HepG2 (cell line): ENCODE measurements around the gene PKNOX2. TPM values are rescaled to one million over a fixed set of nuclear protein-coding genes. Genes with fewer than 3 reads are reported as not detected.

Source experiments
- ATAC-seq: fragments of 200-7000 bp; cut with Tn5 transposase; 3 replicates; pipeline ENCODE4 v1.9.1; 2020; ENCODE audit warnings: mild to moderate bottlenecking, moderate library complexity
- BruUV-seq: library from RNA; stranded (reverse); fragments of 400-500 nt; replicated peaks from 2 replicates; lab custom pipeline; 2021; lab: Mats Ljungman, UMichigan
- CTCF ChIA-PET: fragments of 300-600 bp; formaldehyde crosslinking; extraction: SDS; loops from one replicate; lab custom pipeline; 2021; ENCODE audit warnings: low total read pairs, inconsistent platforms, low intra/inter-chr PET ratio; lab: Yijun Ruan, JAX
- POLR2A ChIA-PET: fragments of 350-600 bp; sonication (Branson Sonifier 250); formaldehyde crosslinking; loops from one replicate; lab custom pipeline; 2020; ENCODE audit warnings: antibody characterized with exemption, inconsistent platforms; lab: Yijun Ruan, JAX
- DNase-seq: peaks from one replicate; pipeline ENCODE4 v3.0.0-alpha.2; 2015; ENCODE audit warnings: low spot score
- FAIRE-seq: peaks from 3 replicates; lab custom pipeline; 2011; peaks lifted over from hg19 to GRCh38; lab: Jason Lieb, UNC
- H2AFZ ChIP-seq: one replicate; pipeline ENCODE4 v1.6.1; 2011; ENCODE audit warnings: low read length, inconsistent platforms
- H3K27ac ChIP-seq: fragments of 300-600 bp; 3 replicates; pipeline ENCODE4 v1.8.0; 2011; ENCODE audit warnings: mixed run types, mild to moderate bottlenecking, mixed read lengths, low read length, inconsistent platforms; ENCODE audit not compliant: insufficient read depth; ENCODE audit errors: extremely low read length
- H3K27me3 ChIP-seq, 2 experiments: fragments of 200-600 bp in 1 of 2; 2 replicates in 1 of 2; 3 replicates in 1 of 2; pipeline versions ENCODE4 v1.6.0 to v1.8.0; 2011; ENCODE audit warnings: low read length in 2 of 2, mild to moderate bottlenecking in 2 of 2, moderate library complexity in 2 of 2, inconsistent platforms in 1 of 2; ENCODE audit not compliant: insufficient read depth in 2 of 2, control insufficient read depth in 1 of 2
- H3K36me3 ChIP-seq, 2 experiments: fragments of 200-600 bp in 1 of 2; replicated peaks in 1 of 2; 2 replicates in 1 of 2; 3 replicates in 1 of 2; pipeline versions ENCODE4 v1.5.1 to v1.8.0; 2011; ENCODE audit warnings: low read length in 2 of 2, inconsistent platforms in 1 of 2; ENCODE audit not compliant: insufficient read depth in 2 of 2, control insufficient read depth in 1 of 2
- H3K4me1 ChIP-seq: 2 replicates; pipeline ENCODE4 v1.5.1; 2012; ENCODE audit warnings: low read length, inconsistent platforms; ENCODE audit not compliant: insufficient read depth
- H3K4me2 ChIP-seq: 2 replicates; pipeline ENCODE4 v1.6.0; 2011; ENCODE audit warnings: low read depth, low read length, inconsistent platforms
- H3K4me3 ChIP-seq, 3 experiments: fragments of 200-600 bp in 1 of 3; sonication (generic), shearing (Covaris generic) in 1 of 3; replicated peaks in 1 of 3; 2 replicates each; pipeline ENCODE4 v1.5.1; 2011 to 2016; ENCODE audit warnings: low read length in 3 of 3, inconsistent platforms in 2 of 3, low read depth in 2 of 3, mild to moderate bottlenecking in 2 of 3, control low read depth in 1 of 3, mixed read lengths in 1 of 3; ENCODE audit not compliant: insufficient read depth in 1 of 3
- H3K79me2 ChIP-seq: one replicate; pipeline ENCODE4 v1.6.1; 2011; ENCODE audit warnings: low read length, inconsistent platforms; ENCODE audit not compliant: insufficient read depth
- H3K9ac ChIP-seq: 2 replicates; pipeline ENCODE4 v1.6.0; 2011; ENCODE audit warnings: mild to moderate bottlenecking, low read depth, low read length, inconsistent platforms; ENCODE audit not compliant: insufficient read depth
- H3K9me3 ChIP-seq: 2 replicates; pipeline ENCODE4 v1.5.1; 2012; ENCODE audit warnings: mild to moderate bottlenecking, low read length
- H4K20me1 ChIP-seq: 2 replicates; pipeline ENCODE4 v1.6.0; 2011; ENCODE audit warnings: inconsistent platforms, mild to moderate bottlenecking, low read length, moderate library complexity; ENCODE audit not compliant: insufficient read depth
- ATF2 ChIP-seq: sonication (generic); formaldehyde crosslinking; IDR thresholded peaks from 2 replicates; pipeline ENCODE4 v1.4.0; 2020; ENCODE audit warnings: missing genetic modification reagents
- ATF7 ChIP-seq, 2 experiments: fragments of 450-650 bp in 1 of 2; sonication (generic) in 1 of 2; formaldehyde crosslinking in 1 of 2; IDR thresholded peaks; 2 replicates each; pipeline versions ENCODE4 v1.4.0 to v1.6.1; 2016 to 2020; ENCODE audit warnings: antibody characterized with exemption in 1 of 2, mild to moderate bottlenecking in 1 of 2, missing genetic modification reagents in 1 of 2
- FOSL2 ChIP-seq: sonication (generic); formaldehyde crosslinking; IDR thresholded peaks from 2 replicates; pipeline ENCODE4 v1.4.0; 2020; ENCODE audit warnings: missing genetic modification reagents
- KAT8 ChIP-seq: IDR thresholded peaks from 2 replicates; pipeline ENCODE4 v1.6.1; 2016; ENCODE audit warnings: missing genetic modification reagents, missing compliant biosample characterization
- KLF12 ChIP-seq: sonication (generic); formaldehyde crosslinking; IDR thresholded peaks from 2 replicates; pipeline ENCODE4 v1.4.0; 2020; ENCODE audit warnings: missing genetic modification reagents, borderline replicate concordance
- MNT ChIP-seq: fragments of 450-650 bp; IDR thresholded peaks from 2 replicates; pipeline ENCODE4 v1.6.1; 2016
- MXD1 ChIP-seq: sonication (generic); formaldehyde crosslinking; IDR thresholded peaks from 2 replicates; pipeline ENCODE4 v1.4.0; 2020; ENCODE audit warnings: mild to moderate bottlenecking, missing genetic modification reagents
- SALL2 ChIP-seq: sonication (generic); formaldehyde crosslinking; IDR thresholded peaks from 2 replicates; pipeline ENCODE4 v1.8.1; 2023; ENCODE audit warnings: mild to moderate bottlenecking, missing genetic modification reagents, inconsistent platforms
- SRSF4 ChIP-seq: fragments of 200-400 bp; formaldehyde crosslinking; IDR thresholded peaks from one replicate; pipeline ENCODE4 v1.6.1; 2018; ENCODE audit warnings: mild to moderate bottlenecking, low read depth, low read length, moderate library complexity; ENCODE audit not compliant: poor library complexity, severe bottlenecking
- TBX2 ChIP-seq: sonication (generic); formaldehyde crosslinking; IDR thresholded peaks from 2 replicates; pipeline ENCODE4 v1.5.0; 2020; ENCODE audit warnings: missing genetic modification reagents, mild to moderate bottlenecking, borderline replicate concordance
- ZNF720 ChIP-seq: sonication (generic); formaldehyde crosslinking; IDR thresholded peaks from 2 replicates; pipeline ENCODE4 v1.4.0; 2020; ENCODE audit warnings: missing genetic modification reagents
- WGBS: methylation state at CpG from one replicate; pipeline ENCODE4 v1.1.6; 2017; ENCODE audit warnings: low lambda C conversion rate; 5-methylcytosine and 5-hydroxymethylcytosine counted together
- in situ Hi-C: cut with HindIII; loops from 2 replicates; pipeline ENCODE4 v1.10.0; 2017; ENCODE audit warnings: low pct_unique_long_range_greater_than_20kb; ENCODE audit not compliant: extremely low pct_ligation_motif_present
- intact Hi-C: fragments of 100-400 bp; cut with micrococcal nuclease; formaldehyde crosslinking; loops from one replicate; pipeline ENCODE4 v1.10.0; 2022; ENCODE audit not compliant: unreplicated experiment
- polyA plus RNA-seq, 8 experiments: library from polyadenylated mRNA; depleted of rRNA in 3 of 8; stranded (reverse) in 7 of 8; unstranded in 1 of 8; fragments of >200 nt; fragmentation: Illumina TruSeq in 4 of 8; extraction: Trizol in 4 of 8; gene quantifications; 2 replicates each; pipeline versions ENCODE4 v1.2.1 to v1.2.3, GENCODE V29; 2011 to 2016; ENCODE audit warnings: low read depth in 4 of 8, missing spikeins in 1 of 8, mixed read lengths in 1 of 8; ENCODE audit not compliant: insufficient read depth in 1 of 8
- total RNA-seq, 5 experiments: library from RNA; depleted of rRNA; stranded (reverse); fragments of >200 nt; fragmentation: Illumina TruSeq; extraction: Trizol; gene quantifications; 2 replicates each; pipeline ENCODE4 v1.2.3, GENCODE V29; 2016; ENCODE audit warnings: low read depth in 1 of 5

The PKNOX2 gene
- total and polyA plus RNA-seq, 2 of the 13 experiments (the other 11 are each of a cell fraction or from before 2014, with no cell fraction given): not detected

GRCh38 chr11:125382822-125383221 is 218.3 kb downstream of the PKNOX2 start:
- no peak for DNase-seq
- Histone ChIP-seq H3K9me3 (no peaks in the 10 kb centered on the region), H2AFZ (no peak overlapping the region), H3K36me3 (no peaks in the 10 kb centered on the region)
- POLR2A ChIA-PET: no interaction called here
- TF ChIP-seq SALL2 (CRISPR knock-in tag) (no peak), ZNF720 (CRISPR knock-in tag) (no peak)
- TF ChIP-seq, all 625 proteins: peak for 0
- intact Hi-C loops (no loop called here), in situ Hi-C loops (no loop called here)
- no peak for FAIRE-seq
- Histone ChIP-seq H3K27ac (no peak overlapping the region), H3K9ac (no peak overlapping the region), H4K20me1 (no peaks in the 10 kb centered on the region), H3K79me2 (no peaks in the 10 kb centered on the region), H3K4me3 (no peak overlapping the region), H3K4me2 (no peak overlapping the region), H3K4me1 (no peaks in the 10 kb centered on the region), H3K27me3 (peaks cover 2 to 40% of the 10 kb centered on the region in 2 experiments; a peak in 4 of 5 replicates)
- CTCF ChIA-PET: no interaction called here
- WGBS: 28% methylated on average over 7 of the region's 8 CpGs
- no TSS peak for BruUV-seq
- no peak for ATAC-seq

- Histone ChIP-seq H3K9me3 (no peaks in the 10 kb centered on the region), H3K79me2 (no peaks in the 10 kb centered on the region), H3K27me3 (peaks cover 4 to 24% of the 10 kb centered on the region in 2 experiments; a peak in 3 of 5 replicates), H3K4me1 (no peaks in the 10 kb centered on the region), H4K20me1 (no peaks in the 10 kb centered on the region), H3K9ac (no peak overlapping the region)
- BruUV-seq: no TSS peak
- FAIRE-seq: no peak
- in situ Hi-C loops: no loop called here
- TF ChIP-seq SRSF4: no peak
- peak; percentile 94 for TF ChIP-seq MNT
- TF ChIP-seq FOSL2 (CRISPR knock-in tag): no peak
- TF ChIP-seq KLF12 (CRISPR knock-in tag): no peak
- no peak for TF ChIP-seq MXD1 (CRISPR knock-in tag)
- no peak for TF ChIP-seq KAT8 (CRISPR knock-in tag)
- TF ChIP-seq TBX2 (CRISPR knock-in tag): no peak
- TF ChIP-seq ATF2 (CRISPR knock-in tag): no peak
- TF ChIP-seq ATF7 (IDR thresholded peaks at IDR 0.05): 0 out of 2 replicates have a peak, but pooled peaks have one; percentile 1
- TF ChIP-seq ATF7 (CRISPR knock-in tag; IDR thresholded peaks at IDR 0.05): no peak
- TF ChIP-seq, all 625 proteins: peak for 2
- ChIA-PET POLR2A (no interaction called here), CTCF (no interaction called here)
- H3K4me2 ChIP-seq: no peak overlapping the region
- no peak overlapping the region for H3K4me3 ChIP-seq
- 0% methylated on average over 1 of the region's 4 CpGs for WGBS
- no peak overlapping the region for H2AFZ ChIP-seq
- ATAC-seq (no peak), DNase-seq (no peak)
- intact Hi-C loops: no loop called here
- H3K36me3 ChIP-seq: no peaks in the 10 kb centered on the region
- no peak overlapping the region for H3K27ac ChIP-seq
Measured at GRCh38 chr11:125384825-125385224, 220.3 kb downstream of the PKNOX2 start.
